Measurements from ENCODE around the gene KRTAP5-8. TPM values are rescaled to one million over a fixed set of nuclear protein-coding genes. Genes with fewer than 3 reads are reported as not detected.
"Not testable (repeated sequence)": the region's sequence is repeated elsewhere in the genome, so short reads cannot be mapped to it uniquely, and the experiment has no call there.

The KRTAP5-8 gene
- total RNA-seq, 1 experiment from 2014 or later, result not detected

- no peak for DNase-seq (ENCODE audit: low read depth)
Observed at GRCh38 chr11:71507102-71507501, 30.7 kb upstream of the KRTAP5-8 start.

GRCh38 chr11:71518506-71519471 lies 19.0 kb upstream of the KRTAP5-8 start:
- DNase-seq (ENCODE audit: low read depth), result no peak

DNA sequence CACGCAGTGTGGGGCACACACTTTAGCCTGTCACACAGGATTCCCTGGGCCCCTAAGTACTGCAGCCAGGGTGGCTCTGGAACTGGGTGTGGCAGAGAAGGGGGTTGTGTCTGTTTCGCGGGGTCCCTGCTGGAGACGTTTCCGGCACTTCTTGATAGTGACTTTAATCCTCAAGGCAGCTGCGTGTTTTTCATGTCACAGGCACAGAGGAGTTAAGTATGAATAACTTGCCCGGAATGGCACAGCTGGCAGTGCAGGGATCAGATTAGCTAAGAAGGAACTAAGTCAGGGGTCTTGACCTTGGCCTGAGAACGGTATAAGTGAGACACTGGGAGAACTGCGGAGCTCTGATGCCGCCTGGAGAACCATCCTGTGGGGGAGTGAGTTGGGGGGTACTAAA lies 18.3 kb upstream of the KRTAP5-8 start:
- DNase-seq (ENCODE audit: low read depth), result no peak

GRCh38 chr11:71525188-71525937 lies 12.5 kb upstream of the KRTAP5-8 start:
- DNase-seq (ENCODE audit: low read depth), result no peak

- no peak for DNase-seq (ENCODE audit: low read depth)
Observed at GRCh38 chr11:71525938-71526495, 11.8 kb upstream of the KRTAP5-8 start.

GRCh38 chr11:71526796-71527575 lies 10.8 kb upstream of the KRTAP5-8 start, which contains the start of gene KRTAP5-7:
TSS of gene KRTAP5-7 (plus strand) at chr11:71527267. CDS start at chr11:71527301, 34 bp downstream.
- peak; percentile 9 for DNase-seq (ENCODE audit: low read depth)

GRCh38 chr11:71527576-71528210 lies 10.1 kb upstream of the KRTAP5-8 start:
- DNase-seq (ENCODE audit: low read depth), result peak; percentile 18

DNA sequence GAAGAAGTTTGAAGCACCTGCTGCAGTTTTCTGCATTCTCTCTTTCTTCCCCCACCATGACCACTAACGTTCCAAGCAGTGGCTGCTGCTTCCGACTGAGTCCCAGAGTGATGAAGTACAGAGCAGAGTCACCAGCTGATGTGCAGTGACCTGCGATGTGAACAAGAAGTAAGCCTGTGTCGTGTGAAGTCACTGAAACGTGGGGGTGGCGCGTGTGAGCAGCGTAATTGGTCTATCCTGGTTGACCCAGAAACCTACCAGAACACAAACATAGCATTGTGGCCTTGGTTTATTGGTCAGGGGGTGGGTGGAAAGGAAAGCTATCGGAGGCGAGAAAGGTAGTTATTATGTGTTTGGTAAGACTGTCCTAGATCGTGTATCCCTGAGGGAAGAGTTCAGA lies 7.2 kb upstream of the KRTAP5-8 start:
- DNase-seq (ENCODE audit: low read depth), result no peak

- DNase-seq (ENCODE audit: low read depth), result no peak
Observed at GRCh38 chr11:71532036-71532610, 5.7 kb upstream of the KRTAP5-8 start.

- not testable (repeated sequence) for DNase-seq (ENCODE audit: low read depth)
Observed at GRCh38 chr11:71534711-71535608, 2.9 kb upstream of the KRTAP5-8 start.

DNA sequence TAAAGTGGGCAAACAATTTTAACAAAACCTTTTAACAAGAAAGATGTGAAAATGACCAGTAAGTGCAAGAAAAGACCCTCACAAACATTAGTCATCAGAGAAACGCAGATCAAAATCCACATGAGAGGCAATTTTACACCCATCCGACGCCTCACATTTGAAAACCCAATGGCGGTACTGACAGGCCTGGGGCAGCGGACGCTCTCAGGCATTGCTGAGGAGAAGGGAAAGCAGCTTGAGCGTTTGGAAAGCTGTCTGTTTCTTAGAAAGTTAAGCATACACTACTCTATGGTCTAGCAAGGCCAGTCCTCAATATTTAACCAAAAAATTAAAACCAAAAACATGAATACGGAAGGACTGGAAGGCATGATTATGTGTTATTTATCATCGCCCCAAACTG lies 2.0 kb upstream of the KRTAP5-8 start:
- no peak for DNase-seq (ENCODE audit: low read depth)

GRCh38 chr11:71537537-71537936 lies 288 bp upstream of the KRTAP5-8 start:
- DNase-seq (ENCODE audit: low read depth), result no peak

DNA sequence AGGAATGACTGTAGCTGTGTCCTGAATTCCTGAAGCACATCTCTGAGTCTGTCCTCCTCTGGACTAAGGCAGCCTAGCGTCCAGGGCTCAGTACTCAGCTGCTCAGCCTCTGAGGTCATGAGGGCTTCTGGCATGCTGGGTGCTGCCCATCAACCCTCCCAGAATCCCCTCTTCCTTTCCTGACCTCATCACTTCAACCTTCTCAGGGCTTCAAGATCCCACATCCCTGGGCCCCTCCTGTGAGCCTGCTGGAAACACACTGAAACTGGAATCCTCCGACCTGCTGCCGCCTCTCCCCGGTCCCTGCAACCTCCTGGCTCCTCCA lies 803 bp downstream of the KRTAP5-8 start:
- no peak for DNase-seq (ENCODE audit: low read depth)

- no peak for DNase-seq (ENCODE audit: low read depth)
Observed at GRCh38 chr11:71539017-71539416, 1.2 kb downstream of the KRTAP5-8 start.

DNA sequence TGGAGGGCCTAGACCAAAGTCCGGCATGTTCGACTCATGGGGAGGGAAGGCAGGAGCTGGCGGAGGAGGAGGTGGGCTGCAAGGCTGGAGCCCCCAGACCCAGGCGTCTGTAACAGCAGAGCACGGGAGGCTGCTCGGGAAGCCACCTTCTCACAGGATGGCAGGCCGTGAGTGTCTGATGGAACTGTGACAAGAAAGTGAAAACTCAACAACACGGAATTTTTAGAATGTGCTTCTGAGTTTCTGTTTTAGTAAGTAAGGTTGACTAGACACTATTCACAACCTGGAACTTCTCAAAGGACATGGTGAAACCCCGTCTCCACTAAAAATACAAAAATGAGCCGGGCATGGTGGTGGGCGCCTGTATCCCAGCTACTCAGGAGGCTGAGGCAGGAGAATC lies 2.1 kb downstream of the KRTAP5-8 start:
- DNase-seq (ENCODE audit: low read depth), result not testable (repeated sequence)

DNA sequence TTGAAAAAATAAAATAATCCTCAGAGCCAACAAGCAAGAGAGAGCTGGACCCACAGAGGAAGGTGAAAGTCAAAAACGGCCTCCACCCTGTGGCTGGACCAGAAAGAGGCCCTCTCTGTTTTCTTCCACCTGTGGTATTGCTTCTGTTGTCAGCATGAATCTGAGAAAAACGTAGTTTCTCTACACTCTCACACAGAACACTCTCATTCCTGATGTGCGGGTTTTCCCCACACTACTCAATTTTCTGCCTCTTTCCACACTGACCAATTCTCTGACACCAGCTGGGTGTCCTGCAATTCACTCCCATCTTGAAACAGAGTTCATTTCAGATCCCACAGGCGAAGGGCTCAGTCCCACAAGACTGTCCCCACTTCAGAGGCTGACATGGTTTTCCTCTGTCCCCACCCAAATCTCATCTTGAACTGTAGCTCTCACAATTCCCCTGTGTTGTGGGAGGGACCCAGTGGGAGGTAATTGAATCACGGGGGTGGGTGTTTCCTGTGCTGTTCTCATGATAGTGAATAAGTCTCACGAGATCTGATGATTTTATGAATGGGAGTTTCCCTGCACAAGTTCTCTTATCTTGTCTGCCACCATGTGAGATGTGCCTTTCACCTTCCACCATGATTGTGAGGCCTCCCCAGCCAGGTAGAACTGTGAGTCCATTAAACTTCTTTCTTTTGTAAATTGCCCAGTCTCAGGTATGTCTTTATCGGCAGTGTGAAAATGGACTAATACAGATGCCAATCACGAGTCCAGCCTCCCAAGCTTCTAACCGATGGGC lies 2.9 kb downstream of the KRTAP5-8 start:
- DNase-seq (ENCODE audit: low read depth), result not testable (repeated sequence)

DNA sequence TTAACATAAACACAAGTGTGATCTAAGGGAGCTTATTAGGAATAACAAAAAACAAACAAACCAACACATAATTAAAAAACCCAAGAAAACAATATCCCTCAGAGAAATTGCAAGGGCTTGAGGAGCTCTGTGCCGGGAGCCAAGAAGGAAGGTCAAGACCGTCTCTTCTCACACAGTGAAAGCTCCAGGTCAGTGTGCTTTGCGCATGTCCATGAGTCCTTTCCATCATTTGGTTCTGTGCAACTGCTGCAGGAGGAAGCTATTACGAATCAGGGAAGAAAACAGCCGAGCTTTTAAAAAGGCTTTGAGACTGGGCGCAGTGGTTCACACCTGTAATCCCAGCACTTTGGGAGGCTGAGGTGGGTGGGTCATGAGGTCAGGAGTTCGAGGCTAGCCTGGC lies 4.6 kb downstream of the KRTAP5-8 start:
- DNase-seq (ENCODE audit: low read depth), result no peak

GRCh38 chr11:71542879-71543777 lies 5.3 kb downstream of the KRTAP5-8 start:
- DNase-seq (ENCODE audit: low read depth), result peak; percentile 22

All from LHCN-M2 (cell line).